ENCODE data around the gene HYI.

DNA sequence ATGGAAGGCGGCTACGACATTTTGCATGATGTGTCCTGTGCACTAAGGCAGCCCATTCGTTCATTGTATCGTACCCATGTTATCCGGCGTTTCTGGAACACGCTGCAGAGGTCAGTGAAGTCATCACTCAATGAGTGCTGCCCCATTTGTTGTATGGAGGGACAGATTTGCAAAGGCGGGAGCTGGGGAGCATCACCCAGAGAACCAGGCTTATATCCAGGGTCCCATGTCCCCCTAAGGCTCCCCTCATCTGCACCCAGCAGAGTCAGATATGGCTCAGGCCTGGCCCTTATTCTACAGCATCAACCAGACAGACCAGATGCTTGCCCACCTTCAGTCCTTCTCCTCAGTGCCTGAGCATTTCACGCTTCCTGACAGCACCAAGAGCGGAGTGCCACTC lies 32.9 kb downstream of the HYI start:
- TF ChIP-seq POLR2A (IDR thresholded peaks at IDR 0.05; ENCODE audit: low read length), result no peak
- TF ChIP-seq GATA1 (IDR thresholded peaks at IDR 0.05; ENCODE audit: low read depth, low read length), result no peak
